GM23338 (cell line): ENCODE data around the gene GSTM2. TPM values are rescaled to one million over a fixed set of nuclear protein-coding genes. Genes with fewer than 3 reads are reported as not detected.

Source experiments
- ATAC-seq: fragments of 200-7000 bp; cut with Tn5 transposase; 3 replicates; pipeline ENCODE4 v1.9.1; 2020
- DNase-seq: peaks from one replicate; pipeline ENCODE4 v3.0.0-alpha.2; 2015; ENCODE audit warnings: low spot score
- H2AFZ ChIP-seq: fragments of 200-600 bp; sonication (generic); 2 replicates; pipeline ENCODE4 v1.8.0; 2016; ENCODE audit warnings: antibody characterized with exemption, mild to moderate bottlenecking, moderate library complexity
- H3F3A ChIP-seq: fragments of 200-600 bp; sonication (generic); replicated peaks from 2 replicates; pipeline ENCODE4 v1.8.0; 2017; ENCODE audit warnings: antibody characterized with exemption, mixed run types, low read depth
- H3K27ac ChIP-seq: fragments of 200-600 bp; sonication (generic); 2 replicates; pipeline ENCODE4 v1.6.1; 2016; ENCODE audit warnings: low read depth
- H3K27me3 ChIP-seq: fragments of 200-600 bp; sonication (generic); 2 replicates; pipeline ENCODE4 v1.8.0; 2016; ENCODE audit warnings: mild to moderate bottlenecking, mixed run types, moderate library complexity; ENCODE audit not compliant: insufficient read depth
- H3K36me3 ChIP-seq: fragments of 200-600 bp; sonication (generic); 2 replicates; pipeline ENCODE4 v1.8.0; 2016; ENCODE audit warnings: mild to moderate bottlenecking; ENCODE audit not compliant: insufficient read depth
- H3K4me1 ChIP-seq: fragments of 200-600 bp; sonication (generic); 2 replicates; pipeline ENCODE4 v1.8.0; 2016; ENCODE audit warnings: mild to moderate bottlenecking, moderate library complexity; ENCODE audit not compliant: insufficient read depth
- H3K4me2 ChIP-seq: fragments of 200-600 bp; sonication (generic); 2 replicates; pipeline ENCODE4 v1.7.1; 2017; ENCODE audit warnings: mixed run types
- H3K4me3 ChIP-seq: fragments of 200-600 bp; sonication (generic); 2 replicates; pipeline ENCODE4 v1.6.1; 2016; ENCODE audit warnings: mixed run types
- H3K79me2 ChIP-seq: fragments of 200-600 bp; sonication (generic); replicated peaks from 2 replicates; pipeline ENCODE4 v1.8.0; 2017; ENCODE audit warnings: mild to moderate bottlenecking; ENCODE audit not compliant: insufficient read depth
- H3K9me2 ChIP-seq: fragments of 200-600 bp; sonication (generic); 2 replicates; pipeline ENCODE4 v1.8.0; 2017; ENCODE audit not compliant: insufficient read depth
- H4K20me1 ChIP-seq: fragments of 200-600 bp; sonication (generic); replicated peaks from 2 replicates; pipeline ENCODE4 v1.8.0; 2017; ENCODE audit warnings: mild to moderate bottlenecking; ENCODE audit not compliant: insufficient read depth
- H3K27ac Mint-ChIP-seq: 2 replicates; pipeline ENCODE4 v1.8.0; 2020; ENCODE audit warnings: inconsistent platforms, mild to moderate bottlenecking, moderate library complexity, mixed read lengths
- H3K27me3 Mint-ChIP-seq: 3 replicates; pipeline ENCODE4 v1.8.0; 2022; ENCODE audit warnings: low read depth, mild to moderate bottlenecking, moderate library complexity, mixed read lengths, inconsistent platforms; ENCODE audit not compliant: insufficient read depth, poor library complexity
- H3K36me3 Mint-ChIP-seq: 3 replicates; pipeline ENCODE4 v1.8.0; 2021; ENCODE audit warnings: low read depth, mild to moderate bottlenecking, inconsistent platforms, moderate library complexity, mixed read lengths
- H3K4me1 Mint-ChIP-seq: 3 replicates; pipeline ENCODE4 v1.8.0; 2020; ENCODE audit warnings: mild to moderate bottlenecking, inconsistent platforms, mixed read lengths
- H3K4me3 Mint-ChIP-seq: 3 replicates; pipeline ENCODE4 v1.8.0; 2021; ENCODE audit warnings: moderate library complexity, mild to moderate bottlenecking, inconsistent platforms, mixed read lengths
- H3K9me3 Mint-ChIP-seq: 3 replicates; pipeline ENCODE4 v1.8.0; 2020; ENCODE audit warnings: moderate library complexity, mild to moderate bottlenecking, inconsistent platforms, mixed read lengths
- CREB1 ChIP-seq: fragments of 250-450 bp; sonication (Bioruptor Pico); IDR thresholded peaks from 2 replicates; pipeline ENCODE4 v1.5.0; 2020; ENCODE audit warnings: low read depth, mild to moderate bottlenecking, moderate library complexity
- CTCF ChIP-seq, 2 experiments: fragments of 200-600 bp in 1 of 2; sonication (generic) in 1 of 2; conservative IDR thresholded peaks; 2 replicates each; pipeline versions ENCODE4 v1.5.1 to v1.6.1; 2016 to 2017; ENCODE audit warnings: antibody characterized with exemption in 2 of 2, low read depth in 2 of 2, mild to moderate bottlenecking in 2 of 2, moderate library complexity in 1 of 2
- ETS1 ChIP-seq: IDR thresholded peaks from 2 replicates; pipeline ENCODE4 v1.6.1; 2016; ENCODE audit warnings: antibody characterized with exemption
- EZH2 ChIP-seq: fragments of 200-600 bp; sonication (generic); IDR thresholded peaks from one replicate; pipeline ENCODE4 v1.8.0; 2017; ENCODE audit warnings: antibody characterized with exemption, mild to moderate bottlenecking, low read depth; ENCODE audit not compliant: unreplicated experiment
- EZH2phosphoT487 ChIP-seq: fragments of 200-600 bp; sonication (generic); IDR thresholded peaks from one replicate; pipeline ENCODE4 v1.8.1; 2018; ENCODE audit warnings: antibody characterized with exemption; ENCODE audit not compliant: unreplicated experiment
- JUNB ChIP-seq: IDR thresholded peaks from one replicate; pipeline ENCODE4 v1.6.1; 2016; ENCODE audit warnings: antibody characterized with exemption; ENCODE audit not compliant: unreplicated experiment
- NANOG ChIP-seq: IDR thresholded peaks from 2 replicates; pipeline ENCODE4 v1.6.1; 2016; ENCODE audit warnings: antibody characterized with exemption, borderline replicate concordance
- POLR2AphosphoS5 ChIP-seq: IDR thresholded peaks from 2 replicates; pipeline ENCODE4 v1.6.1; 2016; ENCODE audit warnings: antibody characterized with exemption, low read depth
- REST ChIP-seq: IDR thresholded peaks from one replicate; pipeline ENCODE4 v1.6.1; 2018; ENCODE audit warnings: antibody characterized with exemption; ENCODE audit not compliant: unreplicated experiment
- STAT1 ChIP-seq: IDR thresholded peaks from one replicate; pipeline ENCODE4 v1.6.1; 2016; ENCODE audit warnings: antibody characterized with exemption; ENCODE audit not compliant: unreplicated experiment
- ZNF114 ChIP-seq: fragments of 250-450 bp; sonication (Bioruptor Pico); IDR thresholded peaks from 2 replicates; pipeline ENCODE4 v1.5.0; 2020; ENCODE audit warnings: mild to moderate bottlenecking, moderate library complexity
- ZNF331 ChIP-seq: fragments of 250-450 bp; sonication (Bioruptor Pico); IDR thresholded peaks from 2 replicates; pipeline ENCODE4 v1.5.0; 2020; ENCODE audit warnings: low read depth, mild to moderate bottlenecking, moderate library complexity
- polyA plus RNA-seq: library from polyadenylated mRNA; unstranded; fragments of >200 nt; fragmentation: Nextera tagmentation; extraction: Ambion mirVana; gene quantifications from 2 replicates; pipeline ENCODE4 v1.2.1, GENCODE V29; 2016
- total RNA-seq: library from RNA; depleted of rRNA; stranded (reverse); fragments of >200 nt; shearing (Covaris generic); gene quantifications from 2 replicates; pipeline ENCODE4 v1.2.3, GENCODE V29; 2014
- TF ChIP-seq, protein P1 (sequence below): fragments of 250-450 bp; sonication (Bioruptor Pico); IDR thresholded peaks from 2 replicates; pipeline ENCODE4 v1.5.0; 2020; ENCODE audit warnings: mild to moderate bottlenecking, moderate library complexity

The GSTM2 gene
- total and polyA plus RNA-seq, 2 experiments from 2014 or later, result 8.9 to 16.0 TPM

DNA sequence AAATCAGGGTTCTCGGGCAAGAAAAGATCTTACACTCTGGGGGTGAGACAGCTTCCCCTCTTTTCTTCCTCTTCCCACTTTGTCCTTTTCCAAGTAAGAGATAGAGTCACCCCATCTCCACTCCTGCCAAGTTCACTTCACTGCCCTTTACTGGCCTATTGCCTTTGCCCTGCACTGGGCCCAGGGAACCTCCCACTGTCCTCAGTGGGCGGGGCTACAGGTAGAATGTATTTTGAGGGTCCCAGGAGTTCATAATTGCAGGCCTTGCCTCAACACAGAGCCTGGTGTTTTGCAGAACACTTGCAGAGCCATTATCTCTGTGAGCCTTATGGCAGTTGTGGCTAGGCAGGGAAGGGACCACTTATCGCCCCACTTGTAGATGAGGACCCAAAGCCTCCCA, 45.0 kb upstream of the GSTM2 start:
- TF ChIP-seq CREB1 (CRISPR knock-in tag) (no peak), ETS1 (no peak), NANOG (no peak), CTCF (conservative IDR thresholded peaks at IDR 0.05; ENCODE audit: low read depth in 2 of 2) (no peak), JUNB (no peak), STAT1 (no peak), EZH2phosphoT487 (no peak), EZH2 (no peak), POLR2AphosphoS5 (no peak), REST (no peak), ZNF331 (CRISPR knock-in tag) (no peak), ZNF114 (CRISPR knock-in tag) (no peak)
- TF ChIP-seq, protein P1, sequence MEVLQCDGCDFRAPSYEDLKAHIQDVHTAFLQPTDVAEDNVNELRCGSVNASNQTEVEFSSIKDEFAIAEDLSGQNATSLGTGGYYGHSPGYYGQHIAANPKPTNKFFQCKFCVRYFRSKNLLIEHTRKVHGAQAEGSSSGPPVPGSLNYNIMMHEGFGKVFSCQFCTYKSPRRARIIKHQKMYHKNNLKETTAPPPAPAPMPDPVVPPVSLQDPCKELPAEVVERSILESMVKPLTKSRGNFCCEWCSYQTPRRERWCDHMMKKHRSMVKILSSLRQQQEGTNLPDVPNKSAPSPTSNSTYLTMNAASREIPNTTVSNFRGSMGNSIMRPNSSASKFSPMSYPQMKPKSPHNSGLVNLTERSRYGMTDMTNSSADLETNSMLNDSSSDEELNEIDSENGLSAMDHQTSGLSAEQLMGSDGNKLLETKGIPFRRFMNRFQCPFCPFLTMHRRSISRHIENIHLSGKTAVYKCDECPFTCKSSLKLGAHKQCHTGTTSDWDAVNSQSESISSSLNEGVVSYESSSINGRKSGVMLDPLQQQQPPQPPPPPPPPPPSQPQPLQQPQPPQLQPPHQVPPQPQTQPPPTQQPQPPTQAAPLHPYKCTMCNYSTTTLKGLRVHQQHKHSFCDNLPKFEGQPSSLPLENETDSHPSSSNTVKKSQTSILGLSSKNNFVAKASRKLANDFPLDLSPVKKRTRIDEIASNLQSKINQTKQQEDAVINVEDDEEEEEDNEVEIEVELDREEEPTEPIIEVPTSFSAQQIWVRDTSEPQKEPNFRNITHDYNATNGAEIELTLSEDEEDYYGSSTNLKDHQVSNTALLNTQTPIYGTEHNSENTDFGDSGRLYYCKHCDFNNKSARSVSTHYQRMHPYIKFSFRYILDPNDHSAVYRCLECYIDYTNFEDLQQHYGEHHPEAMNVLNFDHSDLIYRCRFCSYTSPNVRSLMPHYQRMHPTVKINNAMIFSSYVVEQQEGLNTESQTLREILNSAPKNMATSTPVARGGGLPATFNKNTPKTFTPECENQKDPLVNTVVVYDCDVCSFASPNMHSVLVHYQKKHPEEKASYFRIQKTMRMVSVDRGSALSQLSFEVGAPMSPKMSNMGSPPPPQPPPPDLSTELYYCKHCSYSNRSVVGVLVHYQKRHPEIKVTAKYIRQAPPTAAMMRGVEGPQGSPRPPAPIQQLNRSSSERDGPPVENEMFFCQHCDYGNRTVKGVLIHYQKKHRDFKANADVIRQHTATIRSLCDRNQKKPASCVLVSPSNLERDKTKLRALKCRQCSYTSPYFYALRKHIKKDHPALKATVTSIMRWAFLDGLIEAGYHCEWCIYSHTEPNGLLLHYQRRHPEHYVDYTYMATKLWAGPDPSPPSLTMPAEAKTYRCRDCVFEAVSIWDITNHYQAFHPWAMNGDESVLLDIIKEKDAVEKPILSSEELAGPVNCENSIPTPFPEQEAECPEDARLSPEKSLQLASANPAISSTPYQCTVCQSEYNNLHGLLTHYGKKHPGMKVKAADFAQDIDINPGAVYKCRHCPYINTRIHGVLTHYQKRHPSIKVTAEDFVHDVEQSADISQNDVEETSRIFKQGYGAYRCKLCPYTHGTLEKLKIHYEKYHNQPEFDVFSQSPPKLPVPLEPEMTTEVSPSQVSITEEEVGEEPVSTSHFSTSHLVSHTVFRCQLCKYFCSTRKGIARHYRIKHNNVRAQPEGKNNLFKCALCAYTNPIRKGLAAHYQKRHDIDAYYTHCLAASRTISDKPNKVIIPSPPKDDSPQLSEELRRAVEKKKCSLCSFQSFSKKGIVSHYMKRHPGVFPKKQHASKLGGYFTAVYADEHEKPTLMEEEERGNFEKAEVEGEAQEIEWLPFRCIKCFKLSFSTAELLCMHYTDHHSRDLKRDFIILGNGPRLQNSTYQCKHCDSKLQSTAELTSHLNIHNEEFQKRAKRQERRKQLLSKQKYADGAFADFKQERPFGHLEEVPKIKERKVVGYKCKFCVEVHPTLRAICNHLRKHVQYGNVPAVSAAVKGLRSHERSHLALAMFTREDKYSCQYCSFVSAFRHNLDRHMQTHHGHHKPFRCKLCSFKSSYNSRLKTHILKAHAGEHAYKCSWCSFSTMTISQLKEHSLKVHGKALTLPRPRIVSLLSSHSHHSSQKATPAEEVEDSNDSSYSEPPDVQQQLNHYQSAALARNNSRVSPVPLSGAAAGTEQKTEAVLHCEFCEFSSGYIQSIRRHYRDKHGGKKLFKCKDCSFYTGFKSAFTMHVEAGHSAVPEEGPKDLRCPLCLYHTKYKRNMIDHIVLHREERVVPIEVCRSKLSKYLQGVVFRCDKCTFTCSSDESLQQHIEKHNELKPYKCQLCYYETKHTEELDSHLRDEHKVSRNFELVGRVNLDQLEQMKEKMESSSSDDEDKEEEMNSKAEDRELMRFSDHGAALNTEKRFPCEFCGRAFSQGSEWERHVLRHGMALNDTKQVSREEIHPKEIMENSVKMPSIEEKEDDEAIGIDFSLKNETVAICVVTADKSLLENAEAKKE (CRISPR knock-in tag), result no peak
- no peaks in the 10 kb centered on the region for H3K9me2 ChIP-seq
- H3K4me2 ChIP-seq, result no peak overlapping the region
- H3K4me3 ChIP-seq, result no peak overlapping the region
- DNase-seq (no peak), ATAC-seq (no peak)
- no peak overlapping the region for H3K27ac ChIP-seq
- peaks cover 9% of the 10 kb centered on the region for H3K36me3 Mint-ChIP-seq
- H3K36me3 ChIP-seq, result no peaks in the 10 kb centered on the region
- peaks cover 37% of the 10 kb centered on the region for H3K79me2 ChIP-seq
- H3K4me1 Mint-ChIP-seq, result peaks cover 36% of the 10 kb centered on the region
- no peaks in the 10 kb centered on the region for H3K27me3 ChIP-seq
- peaks cover 4% of the 10 kb centered on the region; the same call in 1 of the 2 replicates for H4K20me1 ChIP-seq
- peaks cover 17% of the 10 kb centered on the region for H3K4me1 ChIP-seq
- peaks cover 4% of the 10 kb centered on the region for H3K27me3 Mint-ChIP-seq
- no peak overlapping the region for H3K4me3 Mint-ChIP-seq
- H3F3A ChIP-seq, result no peaks in the 10 kb centered on the region
- peak overlapping the region; percentile 36; the same call in 1 of the 2 replicates for H3K27ac Mint-ChIP-seq
- no peak overlapping the region for H2AFZ ChIP-seq
- no peaks in the 10 kb centered on the region for H3K9me3 Mint-ChIP-seq
